ENCODE results near the gene PHTF1. TPM values are rescaled to one million over a fixed set of nuclear protein-coding genes. Genes with fewer than 3 reads are reported as not detected.

Gene PHTF1
- total RNA-seq, 1 experiment from 2014 or later = 61.2 TPM

- no peaks in the 10 kb centered on the region for H3K9me2 ChIP-seq (ENCODE audit: insufficient read depth)
- H3K4me3 ChIP-seq = no peak overlapping the region
- intact Hi-C loops (cut with micrococcal nuclease; ENCODE audit: unreplicated experiment) = no loop called here
- no peaks in the 10 kb centered on the region for H3K27me3 ChIP-seq (ENCODE audit: insufficient read depth, low read depth)
- no peak for DNase-seq
- TF ChIP-seq EZH2 (IDR thresholded peaks at IDR 0.05; ENCODE audit: low read depth) (no peak), CTCF (conservative IDR thresholded peaks at IDR 0.05) (no peak)
- H2AFZ ChIP-seq = no peak overlapping the region
- H3K9me3 ChIP-seq (ENCODE audit: insufficient read depth, low read depth) = no peaks in the 10 kb centered on the region
- ChIA-PET CTCF (no interaction called here), POLR2A (ENCODE audit: unreplicated experiment) (no interaction called here)
- no peaks in the 10 kb centered on the region for H4K20me1 ChIP-seq (ENCODE audit: insufficient read depth)
- H3F3A ChIP-seq (ENCODE audit: insufficient read depth, low read depth) = 0 out of 2 replicates have a peak, but pooled peaks cover 3% of the 10 kb centered on the region
- peaks cover 10% of the 10 kb centered on the region; the same call in 1 of the 2 replicates for H3K36me3 ChIP-seq (ENCODE audit: low read depth)
- no peaks in the 10 kb centered on the region for H3K4me1 ChIP-seq (replicated peaks; ENCODE audit: insufficient read depth)
- no peaks in the 10 kb centered on the region; the same call in 1 of the 2 replicates for H3K79me2 ChIP-seq (ENCODE audit: low read depth)
- no peak overlapping the region for H3K27ac ChIP-seq
- no TSS peak for BruUV-seq (replicated peaks)
- H3K4me2 ChIP-seq = no peak overlapping the region
Measured at GRCh38 chr1:113769601-113769970, 10.3 kb upstream of the PHTF1 start.

- Histone ChIP-seq H3K9me2 (ENCODE audit: insufficient read depth) (no peaks in the 10 kb centered on the region), H4K20me1 (ENCODE audit: insufficient read depth) (no peaks in the 10 kb centered on the region), H2AFZ (no peak overlapping the region), H3K4me1 (replicated peaks; ENCODE audit: insufficient read depth) (no peaks in the 10 kb centered on the region), H3K79me2 (ENCODE audit: low read depth) (no peaks in the 10 kb centered on the region; the same call in 1 of the 2 replicates), H3K27ac (no peak overlapping the region), H3K4me3 (no peak overlapping the region), H3K4me2 (no peak overlapping the region), H3F3A (ENCODE audit: insufficient read depth, low read depth) (0 out of 2 replicates have a peak, but pooled peaks cover 3% of the 10 kb centered on the region), H3K36me3 (ENCODE audit: low read depth) (peaks cover 10% of the 10 kb centered on the region; the same call in 1 of the 2 replicates), H3K9me3 (ENCODE audit: insufficient read depth, low read depth) (no peaks in the 10 kb centered on the region), H3K27me3 (ENCODE audit: insufficient read depth, low read depth) (no peaks in the 10 kb centered on the region)
- intact Hi-C loops (cut with micrococcal nuclease; ENCODE audit: unreplicated experiment) = no loop called here
- BruUV-seq (replicated peaks) = no TSS peak
- DNase-seq = no peak
- CTCF ChIA-PET = no interaction called here
- POLR2A ChIA-PET (ENCODE audit: unreplicated experiment) = no interaction called here
- TF ChIP-seq CTCF (conservative IDR thresholded peaks at IDR 0.05) (no peak), EZH2 (IDR thresholded peaks at IDR 0.05; ENCODE audit: low read depth) (no peak)
Measured at GRCh38 chr1:113768916-113769600, 9.8 kb upstream of the PHTF1 start.

GRCh38 chr1:113765306-113766230 lies 6.3 kb upstream of the PHTF1 start:
- DNase-seq = no peak
- ChIA-PET POLR2A (ENCODE audit: unreplicated experiment) (no interaction called here), CTCF (no interaction called here)
- peaks cover 24% of the 10 kb centered on the region; the same call in 1 of the 2 replicates for H3F3A ChIP-seq (ENCODE audit: insufficient read depth, low read depth)
- H3K4me2 ChIP-seq = no peak overlapping the region
- no peaks in the 10 kb centered on the region for H4K20me1 ChIP-seq (ENCODE audit: insufficient read depth)
- peaks cover 10% of the 10 kb centered on the region; the same call in 1 of the 2 replicates for H3K36me3 ChIP-seq (ENCODE audit: low read depth)
- no peaks in the 10 kb centered on the region; the same call in 1 of the 2 replicates for H3K79me2 ChIP-seq (ENCODE audit: low read depth)
- no peaks in the 10 kb centered on the region for H3K9me3 ChIP-seq (ENCODE audit: insufficient read depth, low read depth)
- H3K27ac ChIP-seq = no peak overlapping the region
- H3K9me2 ChIP-seq (ENCODE audit: insufficient read depth) = no peaks in the 10 kb centered on the region
- H3K4me1 ChIP-seq (replicated peaks; ENCODE audit: insufficient read depth) = no peaks in the 10 kb centered on the region
- no peaks in the 10 kb centered on the region for H3K27me3 ChIP-seq (ENCODE audit: insufficient read depth, low read depth)
- no TSS peak for BruUV-seq (replicated peaks)
- TF ChIP-seq EZH2 (IDR thresholded peaks at IDR 0.05; ENCODE audit: low read depth) = no peak
- TF ChIP-seq CTCF (conservative IDR thresholded peaks at IDR 0.05) = no peak
- no peak overlapping the region for H3K4me3 ChIP-seq
- intact Hi-C loops (cut with micrococcal nuclease; ENCODE audit: unreplicated experiment) = no loop called here
- H2AFZ ChIP-seq = no peak overlapping the region
